Loucy (cell line): ENCODE measurements around the gene KRTAP5-9.

Source experiments
- H2AFZ ChIP-seq: fragments of 200-600 bp; sonication (generic); 2 replicates; pipeline ENCODE4 v1.6.0; 2016; ENCODE audit warnings: antibody characterized with exemption, mild to moderate bottlenecking, low read length, moderate library complexity
- H3F3A ChIP-seq: fragments of 200-600 bp; 2 replicates; pipeline ENCODE4 v1.6.0; 2016; ENCODE audit warnings: antibody characterized with exemption, low read depth, mild to moderate bottlenecking
- H3K27me3 ChIP-seq: fragments of 200-600 bp; sonication (generic); 2 replicates; pipeline ENCODE4 v1.6.1; 2014; ENCODE audit warnings: low read length, mild to moderate bottlenecking; ENCODE audit not compliant: insufficient read depth, poor library complexity, severe bottlenecking
- H3K36me3 ChIP-seq: fragments of 200-600 bp; sonication (generic); 2 replicates; pipeline ENCODE4 v1.6.1; 2016; ENCODE audit warnings: low read length; ENCODE audit not compliant: insufficient read depth
- H3K4me1 ChIP-seq: fragments of 200-600 bp; sonication (generic); 2 replicates; pipeline ENCODE4 v1.5.1; 2014; ENCODE audit warnings: low read length, mild to moderate bottlenecking; ENCODE audit not compliant: insufficient read depth, poor library complexity, severe bottlenecking
- H3K4me2 ChIP-seq: fragments of 200-600 bp; sonication (generic); 2 replicates; pipeline ENCODE4 v1.6.0; 2014; ENCODE audit warnings: antibody characterized with exemption, low read length, low read depth, mild to moderate bottlenecking; ENCODE audit not compliant: poor library complexity, severe bottlenecking
- H3K4me3 ChIP-seq: fragments of 200-600 bp; sonication (generic); 2 replicates; pipeline ENCODE4 v1.5.1; 2014; ENCODE audit warnings: low read length, mild to moderate bottlenecking, mixed read lengths; ENCODE audit not compliant: poor library complexity, severe bottlenecking
- H3K79me2 ChIP-seq: fragments of 200-600 bp; sonication (generic); 2 replicates; pipeline ENCODE4 v1.6.1; 2014; ENCODE audit warnings: low read length; ENCODE audit not compliant: insufficient read depth
- H3K9ac ChIP-seq: fragments of 200-600 bp; sonication (generic); 2 replicates; pipeline ENCODE4 v1.6.0; 2014; ENCODE audit warnings: mild to moderate bottlenecking, low read depth, low read length, moderate library complexity; ENCODE audit not compliant: poor library complexity, severe bottlenecking
- H3K9me2 ChIP-seq: fragments of 200-600 bp; sonication (generic); replicated peaks from 2 replicates; pipeline ENCODE4 v1.6.1; 2016; ENCODE audit warnings: low read depth, low read length, mixed read lengths
- H3K9me3 ChIP-seq: fragments of 200-600 bp; sonication (generic); 2 replicates; pipeline ENCODE4 v1.6.1; 2014; ENCODE audit warnings: mild to moderate bottlenecking, antibody characterized with exemption, low read length, low read depth; ENCODE audit not compliant: insufficient read depth
- H4K20me1 ChIP-seq: fragments of 200-600 bp; sonication (generic); 2 replicates; pipeline ENCODE4 v1.6.0; 2014; ENCODE audit warnings: antibody characterized with exemption, low read length, mild to moderate bottlenecking; ENCODE audit not compliant: insufficient read depth, poor library complexity, severe bottlenecking
- CTCF ChIP-seq: fragments of 200-600 bp; sonication (generic); conservative IDR thresholded peaks from 2 replicates; pipeline ENCODE4 v1.5.1; 2014; ENCODE audit warnings: mild to moderate bottlenecking, antibody characterized with exemption, low read length
- EZH2phosphoT487 ChIP-seq: fragments of 200-600 bp; IDR thresholded peaks from 2 replicates; pipeline ENCODE4 v1.6.1; 2018; ENCODE audit warnings: antibody characterized with exemption, mild to moderate bottlenecking, moderate library complexity, borderline replicate concordance

KRTAP5-9 gene

GRCh38 chr11:71545405-71545966 lies 2.7 kb upstream of the KRTAP5-9 start:
- H2AFZ ChIP-seq: no peak overlapping the region
- no peak overlapping the region for H3K9ac ChIP-seq
- H3K4me1 ChIP-seq: no peaks in the 10 kb centered on the region
- H3K4me3 ChIP-seq: no peak overlapping the region
- no peaks in the 10 kb centered on the region for H3K79me2 ChIP-seq
- H3K4me2 ChIP-seq: no peak overlapping the region
- H3K36me3 ChIP-seq: no peaks in the 10 kb centered on the region
- no peaks in the 10 kb centered on the region for H4K20me1 ChIP-seq
- H3K27me3 ChIP-seq: no peaks in the 10 kb centered on the region
- no peaks in the 10 kb centered on the region for H3F3A ChIP-seq
- no peaks in the 10 kb centered on the region for H3K9me2 ChIP-seq
- TF ChIP-seq EZH2phosphoT487 (no peak), CTCF (no peak)
- H3K9me3 ChIP-seq: peaks cover 6% of the 10 kb centered on the region; the same call in 1 of the 2 replicates

DNA sequence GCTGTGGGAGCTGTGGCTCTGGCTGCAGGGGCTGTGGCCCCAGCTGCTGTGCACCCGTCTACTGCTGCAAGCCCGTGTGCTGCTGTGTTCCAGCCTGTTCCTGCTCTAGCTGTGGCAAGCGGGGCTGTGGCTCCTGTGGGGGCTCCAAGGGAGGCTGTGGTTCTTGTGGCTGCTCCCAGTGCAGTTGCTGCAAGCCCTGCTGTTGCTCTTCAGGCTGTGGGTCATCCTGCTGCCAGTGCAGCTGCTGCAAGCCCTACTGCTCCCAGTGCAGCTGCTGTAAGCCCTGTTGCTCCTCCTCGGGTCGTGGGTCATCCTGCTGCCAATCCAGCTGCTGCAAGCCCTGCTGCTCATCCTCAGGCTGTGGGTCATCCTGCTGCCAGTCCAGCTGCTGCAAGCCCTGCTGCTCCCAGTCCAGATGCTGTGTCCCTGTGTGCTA lies 514 bp downstream of the KRTAP5-9 start:
- Histone ChIP-seq H3K4me2 (no peak overlapping the region), H3K4me1 (no peaks in the 10 kb centered on the region), H3K27me3 (no peaks in the 10 kb centered on the region), H3K9ac (no peak overlapping the region), H3K79me2 (no peaks in the 10 kb centered on the region), H2AFZ (no peak overlapping the region), H3K9me2 (no peaks in the 10 kb centered on the region), H4K20me1 (no peaks in the 10 kb centered on the region), H3K9me3 (no peaks in the 10 kb centered on the region; the same call in 1 of the 2 replicates), H3K4me3 (no peak overlapping the region), H3F3A (no peaks in the 10 kb centered on the region), H3K36me3 (no peaks in the 10 kb centered on the region)
- TF ChIP-seq EZH2phosphoT487: no peak
- TF ChIP-seq CTCF: no peak

GRCh38 chr11:71551711-71552110 lies 3.5 kb downstream of the KRTAP5-9 start:
- no peaks in the 10 kb centered on the region for H3K9me2 ChIP-seq
- no peaks in the 10 kb centered on the region; the same call in 1 of the 2 replicates for H3K9me3 ChIP-seq
- no peak overlapping the region for H3K9ac ChIP-seq
- no peaks in the 10 kb centered on the region for H3K79me2 ChIP-seq
- H3K36me3 ChIP-seq: no peaks in the 10 kb centered on the region
- H3K4me3 ChIP-seq: no peak overlapping the region
- no peaks in the 10 kb centered on the region for H3K4me1 ChIP-seq
- TF ChIP-seq EZH2phosphoT487 (no peak), CTCF (no peak)
- no peak overlapping the region for H2AFZ ChIP-seq
- no peaks in the 10 kb centered on the region for H3F3A ChIP-seq
- H3K27me3 ChIP-seq: no peaks in the 10 kb centered on the region
- no peak overlapping the region for H3K4me2 ChIP-seq
- H4K20me1 ChIP-seq: no peaks in the 10 kb centered on the region
